GM19035 (cell line): ENCODE measurements around the gene ZNF497.
"Not testable (repeated sequence)": the region's sequence is repeated elsewhere in the genome, so short reads cannot be mapped to it uniquely, and the experiment has no call there.

Source experiments
- ATAC-seq: cut with Tn5 transposase; IDR thresholded peaks from one replicate; pipeline ENCODE4 v1.9.1; 2021; ENCODE audit not compliant: unreplicated experiment

The ZNF497 gene

GRCh38 chr19:58311345-58311865 lies 51.1 kb downstream of the ZNF497 start:
- no peak for ATAC-seq

GRCh38 chr19:58310685-58311084 lies 51.9 kb downstream of the ZNF497 start:
- not testable (repeated sequence) for ATAC-seq

DNA sequence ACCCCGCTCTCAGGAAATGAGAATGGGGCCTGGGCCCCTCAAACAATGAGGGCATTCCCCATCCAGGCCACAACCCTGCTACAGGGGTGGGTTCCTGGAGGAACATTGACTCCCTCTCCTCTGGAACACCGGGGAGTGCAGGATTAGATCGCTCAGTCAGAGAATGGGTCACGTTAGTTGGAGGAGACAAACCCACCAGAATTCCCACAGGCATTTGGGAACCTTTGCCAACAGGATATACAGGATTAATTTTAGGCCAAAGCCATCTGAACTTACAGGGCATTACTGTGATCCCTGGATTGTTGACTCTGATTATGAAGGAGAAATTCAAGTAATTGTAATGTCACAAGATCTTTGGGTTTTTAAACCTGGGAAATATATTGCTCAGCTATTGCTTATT lies 54.8 kb downstream of the ZNF497 start:
- ATAC-seq: no peak

- no peak for ATAC-seq
Measured at GRCh38 chr19:58305932-58306323, 56.6 kb downstream of the ZNF497 start.

DNA sequence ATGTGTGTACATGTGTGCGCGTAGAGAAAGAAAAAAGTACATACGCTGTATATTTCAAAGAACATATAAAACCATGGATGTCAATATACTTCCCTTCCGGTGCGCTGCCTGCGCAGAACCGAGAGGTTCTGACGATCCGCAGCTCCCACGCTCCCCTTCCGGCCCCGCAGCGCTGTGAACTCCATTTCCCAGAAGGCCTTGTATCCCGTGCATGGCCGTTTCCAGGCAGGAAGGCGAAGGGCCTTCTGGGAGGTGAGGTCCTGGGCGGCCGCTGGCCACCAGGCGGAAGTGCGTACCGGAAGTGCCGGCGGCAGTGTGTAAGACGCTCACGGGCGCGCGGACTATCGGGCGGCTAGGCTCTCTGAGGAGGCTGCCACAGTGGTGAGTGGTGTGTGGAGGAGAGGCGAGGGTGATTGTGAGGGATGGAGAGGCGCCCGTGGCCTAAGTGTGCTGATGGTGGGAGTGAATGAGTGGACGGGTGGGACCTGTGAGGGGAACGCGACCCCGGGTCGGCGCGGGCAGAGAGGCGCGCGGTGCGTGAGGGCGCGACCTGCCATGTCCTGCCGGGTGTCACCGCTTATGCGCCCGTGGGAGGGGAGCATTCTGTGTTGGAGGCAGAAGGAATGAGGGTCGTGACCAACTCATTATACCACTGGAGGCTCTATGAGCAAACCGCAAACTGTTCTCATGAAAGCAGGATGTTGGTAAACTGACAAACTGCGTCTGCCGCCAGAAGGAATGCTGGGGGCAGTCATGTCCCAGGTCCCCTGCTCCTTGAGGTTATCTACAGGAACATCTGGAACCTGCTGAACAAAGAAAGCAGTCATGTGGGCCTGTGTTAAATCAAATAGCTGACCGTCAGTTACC lies 57.3 kb downstream of the ZNF497 start, which contains the start of gene ERVK3-1:
TSS of gene ERVK3-1 (plus strand) at position 313 of the 867 bp plus-strand sequence. CDS start 6,792 bp downstream, outside the sequence.
- ATAC-seq: peak; percentile 96

DNA sequence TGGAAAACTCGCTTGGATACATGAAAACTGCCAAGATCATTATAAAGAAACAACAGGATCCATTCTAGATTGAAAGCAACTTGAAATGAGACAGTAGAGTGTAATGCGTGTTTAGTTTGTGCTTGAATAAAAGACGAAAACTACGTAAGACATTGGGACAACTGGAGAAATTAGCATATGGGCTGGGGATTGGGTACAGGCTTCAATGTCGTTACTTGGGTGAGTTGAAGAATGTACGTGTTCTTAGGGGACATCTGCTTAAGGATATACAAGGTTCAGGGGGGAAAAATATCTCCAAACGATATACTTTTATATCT lies 57.8 kb downstream of the ZNF497 start:
- peak; percentile 16 for ATAC-seq
